GM19397 (cell line): ENCODE data around the gene RUSF1.
"Not testable (repeated sequence)": the region's sequence is repeated elsewhere in the genome, so short reads cannot be mapped to it uniquely, and the experiment has no call there.

Experiments used
- ATAC-seq: cut with Tn5 transposase; IDR thresholded peaks from one replicate; pipeline ENCODE4 v1.9.1; 2021; ENCODE audit warnings: mild to moderate bottlenecking, moderate library complexity; ENCODE audit not compliant: unreplicated experiment

RUSF1 gene

GRCh38 chr16:31517800-31518402 lies 9.7 kb upstream of the RUSF1 start:
- no peak for ATAC-seq

GRCh38 chr16:31513884-31514283 lies 5.7 kb upstream of the RUSF1 start:
- no peak for ATAC-seq

GRCh38 chr16:31513126-31513525 lies 4.9 kb upstream of the RUSF1 start:
- no peak for ATAC-seq

GRCh38 chr16:31508706-31509195 lies 560 bp upstream of the RUSF1 start:
- no peak for ATAC-seq

- ATAC-seq: no peak
These were observed 618 bp downstream of the RUSF1 start for GRCh38 chr16:31507617-31507928.

- ATAC-seq: no peak
These were observed 2.7 kb downstream of the RUSF1 start for GRCh38 chr16:31505483-31505882.

GRCh38 chr16:31504159-31504558 lies 4.0 kb downstream of the RUSF1 start:
- no peak for ATAC-seq

GRCh38 chr16:31503555-31503954 lies 4.6 kb downstream of the RUSF1 start:
- ATAC-seq: not testable (repeated sequence)

GRCh38 chr16:31502981-31503380 lies 5.2 kb downstream of the RUSF1 start:
- ATAC-seq: no peak

GRCh38 chr16:31501966-31502348 lies 6.2 kb downstream of the RUSF1 start:
- no peak for ATAC-seq

- ATAC-seq: no peak
These were observed 6.8 kb downstream of the RUSF1 start for GRCh38 chr16:31501226-31501965.

- ATAC-seq: no peak
These were observed 8.3 kb downstream of the RUSF1 start for GRCh38 chr16:31499928-31500327.

GRCh38 chr16:31498493-31498892 lies 9.7 kb downstream of the RUSF1 start:
- no peak for ATAC-seq

GRCh38 chr16:31496670-31497069 lies 11.5 kb downstream of the RUSF1 start:
- no peak for ATAC-seq

GRCh38 chr16:31493506-31494125 lies 14.6 kb downstream of the RUSF1 start:
- ATAC-seq: no peak

GRCh38 chr16:31491778-31492418 lies 16.3 kb downstream of the RUSF1 start:
- ATAC-seq: no peak

GRCh38 chr16:31489616-31490584 lies 18.3 kb downstream of the RUSF1 start:
- no peak for ATAC-seq

GRCh38 chr16:31489298-31489564 lies 19.0 kb downstream of the RUSF1 start:
- ATAC-seq: no peak

- no peak for ATAC-seq
These were observed 19.5 kb downstream of the RUSF1 start for GRCh38 chr16:31488468-31489297.
